ENCODE results near the gene PTPN7. TPM values are rescaled to one million over a fixed set of nuclear protein-coding genes. Genes with fewer than 3 reads are reported as not detected.

PTPN7 gene
- polyA plus RNA-seq, 1 of the 3 experiments (the other 2 are of a cell fraction), result not detected

DNA sequence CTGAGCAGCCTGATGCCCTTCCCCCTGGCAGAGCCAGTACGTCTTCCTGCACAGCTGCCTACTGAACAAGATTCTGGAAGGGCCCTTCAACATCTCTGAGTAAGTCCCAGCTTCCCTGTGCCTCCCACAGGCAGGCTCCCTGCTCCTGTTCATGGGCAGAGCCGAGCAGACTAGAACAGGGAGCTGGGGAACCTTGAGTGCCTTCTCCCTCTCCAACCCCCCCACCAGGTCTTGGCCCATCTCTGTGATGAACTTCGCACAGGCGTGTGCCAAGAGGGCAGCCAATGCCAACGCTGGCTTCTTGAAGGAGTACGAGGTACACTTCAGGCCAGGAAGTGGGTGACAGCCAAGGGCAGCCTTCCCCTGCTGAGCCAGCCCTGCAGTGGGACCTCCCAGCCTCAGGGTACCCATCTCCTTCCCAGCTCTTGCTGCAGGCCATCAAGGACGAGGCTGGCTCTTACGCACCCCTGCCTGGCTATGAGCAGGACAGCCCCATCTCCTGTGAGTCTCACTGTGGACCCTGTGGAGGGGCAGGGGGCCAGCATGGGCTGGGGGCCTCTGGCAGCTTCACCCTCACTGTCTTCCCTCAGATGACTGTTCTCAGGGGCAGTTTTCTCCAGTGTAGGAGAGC, 26.8 kb upstream of the PTPN7 start:
- peaks cover 0 to 4% of the 10 kb centered on the region in 2 experiments; a peak in 1 of 4 replicates for H3K4me1 ChIP-seq (ENCODE audit: control insufficient read depth in 1 of 2, insufficient read depth in 2 of 2, low read depth in 1 of 2, low read length in 1 of 2)
- H3K9ac ChIP-seq, result no peak overlapping the region
- no peak overlapping the region for H3K27ac ChIP-seq (ENCODE audit: low read depth in 2 of 2, low read length in 1 of 2)
- ChIA-PET POLR2A (interaction anchor here (0.6 kb wide), 1 partner anchor 139 kb away, joined by 3 read pairs; no protein-coding TSS in a partner anchor), CTCF (interaction anchor here (0.7 to 8.1 kb wide), 9 partner anchors 13 to 532 kb away, joined by 3 to 187 read pairs (median 6); no protein-coding TSS in a partner anchor)
- no peak overlapping the region for H2AFZ ChIP-seq (ENCODE audit: low read depth)
- no peaks in the 10 kb centered on the region for H3K79me2 ChIP-seq (ENCODE audit: insufficient read depth)
- no peaks in the 10 kb centered on the region for H3K36me3 ChIP-seq (replicated peaks in 1 of 2; ENCODE audit: control insufficient read depth in 1 of 2, insufficient read depth in 2 of 2, low read length in 1 of 2)
- H3K4me2 ChIP-seq, result no peak overlapping the region
- no peaks in the 10 kb centered on the region for H3K9me3 ChIP-seq
- H3F3A ChIP-seq (replicated peaks; ENCODE audit: insufficient read depth), result no peaks in the 10 kb centered on the region
- WGBS (ENCODE audit: low lambda C conversion rate), result 59% methylated on average over 6 of the region's 8 CpGs
- no peak overlapping the region for H3K4me3 ChIP-seq (ENCODE audit: low read depth in 2 of 2, low read length in 1 of 2)
- no peaks in the 10 kb centered on the region for H3K9me2 ChIP-seq
- TF ChIP-seq ELF1 (IDR thresholded peaks at IDR 0.05) (no peak), FOXM1 (IDR thresholded peaks at IDR 0.05; ENCODE audit: low read depth) (no peak), MEF2A (IDR thresholded peaks at IDR 0.05; ENCODE audit: borderline replicate concordance, low read depth) (no peak)
- H3K27me3 ChIP-seq (ENCODE audit: insufficient read depth), result no peaks in the 10 kb centered on the region; the same call in 1 of the 2 replicates
- no peak for DNase-seq
- H4K20me1 ChIP-seq (ENCODE audit: insufficient read depth), result no peaks in the 10 kb centered on the region

DNA sequence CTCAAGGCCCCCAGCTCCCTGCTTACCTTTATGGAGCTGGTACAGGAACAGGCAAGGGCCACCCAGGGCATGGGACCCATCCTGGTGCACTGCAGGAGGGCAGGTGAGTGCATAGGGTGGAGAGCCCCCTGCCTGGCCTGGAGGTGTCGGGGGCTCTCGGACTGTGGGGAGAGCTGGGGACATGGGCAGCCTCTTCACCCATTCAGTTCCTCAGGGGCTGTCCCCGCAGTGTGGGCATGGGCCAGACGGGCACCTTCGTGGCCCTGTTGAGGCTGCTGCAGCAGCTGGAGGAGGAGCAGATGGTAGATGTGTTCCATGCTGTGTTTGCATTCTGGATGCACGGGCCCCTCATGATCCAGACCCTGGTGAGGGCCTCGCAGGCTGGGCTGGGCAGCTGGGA, 25.9 kb upstream of the PTPN7 start:
- Histone ChIP-seq H3K9me2 (no peaks in the 10 kb centered on the region), H3K79me2 (ENCODE audit: insufficient read depth) (no peaks in the 10 kb centered on the region), H3K4me1 (ENCODE audit: control insufficient read depth in 1 of 2, insufficient read depth in 2 of 2, low read depth in 1 of 2, low read length in 1 of 2) (peaks cover 0 to 4% of the 10 kb centered on the region in 2 experiments; a peak in 1 of 4 replicates), H3K4me3 (ENCODE audit: low read depth in 2 of 2, low read length in 1 of 2) (no peak overlapping the region), H3F3A (replicated peaks; ENCODE audit: insufficient read depth) (no peaks in the 10 kb centered on the region), H2AFZ (ENCODE audit: low read depth) (no peak overlapping the region), H4K20me1 (ENCODE audit: insufficient read depth) (no peaks in the 10 kb centered on the region), H3K36me3 (replicated peaks in 1 of 2; ENCODE audit: control insufficient read depth in 1 of 2, insufficient read depth in 2 of 2, low read length in 1 of 2) (no peaks in the 10 kb centered on the region), H3K27ac (ENCODE audit: low read depth in 2 of 2, low read length in 1 of 2) (no peak overlapping the region), H3K27me3 (ENCODE audit: insufficient read depth) (peaks cover 2% of the 10 kb centered on the region; the same call in 1 of the 2 replicates), H3K4me2 (no peak overlapping the region), H3K9ac (no peak overlapping the region), H3K9me3 (no peaks in the 10 kb centered on the region)
- CTCF ChIA-PET, result interaction anchor here (0.7 to 8.1 kb wide), 9 partner anchors 12 to 533 kb away, joined by 3 to 187 read pairs (median 4); no protein-coding TSS in a partner anchor
- TF ChIP-seq, protein P1, sequence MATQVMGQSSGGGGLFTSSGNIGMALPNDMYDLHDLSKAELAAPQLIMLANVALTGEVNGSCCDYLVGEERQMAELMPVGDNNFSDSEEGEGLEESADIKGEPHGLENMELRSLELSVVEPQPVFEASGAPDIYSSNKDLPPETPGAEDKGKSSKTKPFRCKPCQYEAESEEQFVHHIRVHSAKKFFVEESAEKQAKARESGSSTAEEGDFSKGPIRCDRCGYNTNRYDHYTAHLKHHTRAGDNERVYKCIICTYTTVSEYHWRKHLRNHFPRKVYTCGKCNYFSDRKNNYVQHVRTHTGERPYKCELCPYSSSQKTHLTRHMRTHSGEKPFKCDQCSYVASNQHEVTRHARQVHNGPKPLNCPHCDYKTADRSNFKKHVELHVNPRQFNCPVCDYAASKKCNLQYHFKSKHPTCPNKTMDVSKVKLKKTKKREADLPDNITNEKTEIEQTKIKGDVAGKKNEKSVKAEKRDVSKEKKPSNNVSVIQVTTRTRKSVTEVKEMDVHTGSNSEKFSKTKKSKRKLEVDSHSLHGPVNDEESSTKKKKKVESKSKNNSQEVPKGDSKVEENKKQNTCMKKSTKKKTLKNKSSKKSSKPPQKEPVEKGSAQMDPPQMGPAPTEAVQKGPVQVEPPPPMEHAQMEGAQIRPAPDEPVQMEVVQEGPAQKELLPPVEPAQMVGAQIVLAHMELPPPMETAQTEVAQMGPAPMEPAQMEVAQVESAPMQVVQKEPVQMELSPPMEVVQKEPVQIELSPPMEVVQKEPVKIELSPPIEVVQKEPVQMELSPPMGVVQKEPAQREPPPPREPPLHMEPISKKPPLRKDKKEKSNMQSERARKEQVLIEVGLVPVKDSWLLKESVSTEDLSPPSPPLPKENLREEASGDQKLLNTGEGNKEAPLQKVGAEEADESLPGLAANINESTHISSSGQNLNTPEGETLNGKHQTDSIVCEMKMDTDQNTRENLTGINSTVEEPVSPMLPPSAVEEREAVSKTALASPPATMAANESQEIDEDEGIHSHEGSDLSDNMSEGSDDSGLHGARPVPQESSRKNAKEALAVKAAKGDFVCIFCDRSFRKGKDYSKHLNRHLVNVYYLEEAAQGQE (IDR thresholded peaks at IDR 0.05; ENCODE audit: low read depth, low read length), result no peak
- no peak for TF ChIP-seq JUND (IDR thresholded peaks at IDR 0.05)
- TF ChIP-seq TCF12 (IDR thresholded peaks at IDR 0.05), result no peak
- no peak for TF ChIP-seq RFX5 (IDR thresholded peaks at IDR 0.05; ENCODE audit: low read length)
- TF ChIP-seq, protein P2, sequence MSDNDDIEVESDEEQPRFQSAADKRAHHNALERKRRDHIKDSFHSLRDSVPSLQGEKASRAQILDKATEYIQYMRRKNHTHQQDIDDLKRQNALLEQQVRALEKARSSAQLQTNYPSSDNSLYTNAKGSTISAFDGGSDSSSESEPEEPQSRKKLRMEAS (IDR thresholded peaks at IDR 0.05; ENCODE audit: low read depth), result no peak
- TF ChIP-seq, protein P3, sequence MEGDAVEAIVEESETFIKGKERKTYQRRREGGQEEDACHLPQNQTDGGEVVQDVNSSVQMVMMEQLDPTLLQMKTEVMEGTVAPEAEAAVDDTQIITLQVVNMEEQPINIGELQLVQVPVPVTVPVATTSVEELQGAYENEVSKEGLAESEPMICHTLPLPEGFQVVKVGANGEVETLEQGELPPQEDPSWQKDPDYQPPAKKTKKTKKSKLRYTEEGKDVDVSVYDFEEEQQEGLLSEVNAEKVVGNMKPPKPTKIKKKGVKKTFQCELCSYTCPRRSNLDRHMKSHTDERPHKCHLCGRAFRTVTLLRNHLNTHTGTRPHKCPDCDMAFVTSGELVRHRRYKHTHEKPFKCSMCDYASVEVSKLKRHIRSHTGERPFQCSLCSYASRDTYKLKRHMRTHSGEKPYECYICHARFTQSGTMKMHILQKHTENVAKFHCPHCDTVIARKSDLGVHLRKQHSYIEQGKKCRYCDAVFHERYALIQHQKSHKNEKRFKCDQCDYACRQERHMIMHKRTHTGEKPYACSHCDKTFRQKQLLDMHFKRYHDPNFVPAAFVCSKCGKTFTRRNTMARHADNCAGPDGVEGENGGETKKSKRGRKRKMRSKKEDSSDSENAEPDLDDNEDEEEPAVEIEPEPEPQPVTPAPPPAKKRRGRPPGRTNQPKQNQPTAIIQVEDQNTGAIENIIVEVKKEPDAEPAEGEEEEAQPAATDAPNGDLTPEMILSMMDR (IDR thresholded peaks at IDR 0.05), result no peak
- TF ChIP-seq, protein P4, sequence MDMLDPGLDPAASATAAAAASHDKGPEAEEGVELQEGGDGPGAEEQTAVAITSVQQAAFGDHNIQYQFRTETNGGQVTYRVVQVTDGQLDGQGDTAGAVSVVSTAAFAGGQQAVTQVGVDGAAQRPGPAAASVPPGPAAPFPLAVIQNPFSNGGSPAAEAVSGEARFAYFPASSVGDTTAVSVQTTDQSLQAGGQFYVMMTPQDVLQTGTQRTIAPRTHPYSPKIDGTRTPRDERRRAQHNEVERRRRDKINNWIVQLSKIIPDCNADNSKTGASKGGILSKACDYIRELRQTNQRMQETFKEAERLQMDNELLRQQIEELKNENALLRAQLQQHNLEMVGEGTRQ (IDR thresholded peaks at IDR 0.05; ENCODE audit: borderline replicate concordance, low read depth, low read length), result no peak
- DNase-seq, result no peak
- POLR2A ChIA-PET, result no interaction called here
- 49% methylated on average over 7 of the region's 7 CpGs for WGBS (ENCODE audit: low lambda C conversion rate)
